Measurements from ENCODE around the gene PSMD11.

DNA sequence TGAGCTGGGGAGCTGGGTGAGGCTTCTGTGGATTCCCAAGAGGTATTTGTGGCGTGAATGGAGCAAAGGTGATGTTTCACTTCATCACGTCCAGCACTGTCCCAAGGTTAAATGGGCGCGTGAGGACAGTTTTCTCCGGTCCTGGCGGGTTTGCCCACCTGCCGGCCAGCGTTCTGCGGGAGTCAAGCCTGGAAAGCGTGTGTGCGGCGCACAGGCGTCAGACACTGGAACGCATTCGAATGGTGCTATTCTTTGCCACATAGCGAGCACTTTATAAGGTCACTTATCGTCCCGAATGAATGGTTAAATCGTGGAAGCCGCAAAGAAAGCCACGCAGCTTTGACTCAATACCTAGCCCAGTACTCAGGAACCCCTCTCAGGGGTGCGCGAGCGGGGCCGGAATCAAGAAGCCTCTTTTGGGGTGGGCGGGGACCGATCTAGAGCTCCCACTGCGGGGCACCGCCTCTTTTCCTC lies 446 bp upstream of the PSMD11 start:
- no peak for TF ChIP-seq POLR2AphosphoS5 (IDR thresholded peaks at IDR 0.05; ENCODE audit: low read depth, low read length)
- TF ChIP-seq SIN3A (IDR thresholded peaks at IDR 0.05; ENCODE audit: borderline replicate concordance, insufficient read depth, low read length), result no peak
- TF ChIP-seq, protein P1, sequence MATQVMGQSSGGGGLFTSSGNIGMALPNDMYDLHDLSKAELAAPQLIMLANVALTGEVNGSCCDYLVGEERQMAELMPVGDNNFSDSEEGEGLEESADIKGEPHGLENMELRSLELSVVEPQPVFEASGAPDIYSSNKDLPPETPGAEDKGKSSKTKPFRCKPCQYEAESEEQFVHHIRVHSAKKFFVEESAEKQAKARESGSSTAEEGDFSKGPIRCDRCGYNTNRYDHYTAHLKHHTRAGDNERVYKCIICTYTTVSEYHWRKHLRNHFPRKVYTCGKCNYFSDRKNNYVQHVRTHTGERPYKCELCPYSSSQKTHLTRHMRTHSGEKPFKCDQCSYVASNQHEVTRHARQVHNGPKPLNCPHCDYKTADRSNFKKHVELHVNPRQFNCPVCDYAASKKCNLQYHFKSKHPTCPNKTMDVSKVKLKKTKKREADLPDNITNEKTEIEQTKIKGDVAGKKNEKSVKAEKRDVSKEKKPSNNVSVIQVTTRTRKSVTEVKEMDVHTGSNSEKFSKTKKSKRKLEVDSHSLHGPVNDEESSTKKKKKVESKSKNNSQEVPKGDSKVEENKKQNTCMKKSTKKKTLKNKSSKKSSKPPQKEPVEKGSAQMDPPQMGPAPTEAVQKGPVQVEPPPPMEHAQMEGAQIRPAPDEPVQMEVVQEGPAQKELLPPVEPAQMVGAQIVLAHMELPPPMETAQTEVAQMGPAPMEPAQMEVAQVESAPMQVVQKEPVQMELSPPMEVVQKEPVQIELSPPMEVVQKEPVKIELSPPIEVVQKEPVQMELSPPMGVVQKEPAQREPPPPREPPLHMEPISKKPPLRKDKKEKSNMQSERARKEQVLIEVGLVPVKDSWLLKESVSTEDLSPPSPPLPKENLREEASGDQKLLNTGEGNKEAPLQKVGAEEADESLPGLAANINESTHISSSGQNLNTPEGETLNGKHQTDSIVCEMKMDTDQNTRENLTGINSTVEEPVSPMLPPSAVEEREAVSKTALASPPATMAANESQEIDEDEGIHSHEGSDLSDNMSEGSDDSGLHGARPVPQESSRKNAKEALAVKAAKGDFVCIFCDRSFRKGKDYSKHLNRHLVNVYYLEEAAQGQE (IDR thresholded peaks at IDR 0.05; ENCODE audit: insufficient read depth in 1 of 2, low read depth in 2 of 2, low read length in 2 of 2), result no peak

Data from PFSK-1 (cell line).